RWPE2 (cell line): ENCODE results near the gene RNASEL.

ENCODE experiments used
- ATAC-seq: fragments of 200-7000 bp; cut with Tn5 transposase; 3 replicates; pipeline ENCODE4 v1.9.1; 2021; ENCODE audit warnings: low read depth
- DNase-seq: peaks from one replicate; pipeline ENCODE4 v3.0.0-alpha.2; 2020; ENCODE audit warnings: low spot score
- H3K27ac ChIP-seq: fragments of 450-650 bp; 2 replicates; pipeline ENCODE4 v1.5.1; 2017; ENCODE audit warnings: mild to moderate bottlenecking; ENCODE audit not compliant: poor library complexity, severe bottlenecking
- H3K27me3 ChIP-seq: fragments of 250-450 bp; sonication (Bioruptor Pico); 2 replicates; pipeline ENCODE4 v1.5.1; 2021; ENCODE audit warnings: mild to moderate bottlenecking, moderate library complexity; ENCODE audit not compliant: insufficient read depth, poor library complexity, severe bottlenecking
- H3K36me3 ChIP-seq: fragments of 250-450 bp; sonication (Bioruptor Pico); 2 replicates; pipeline ENCODE4 v1.5.1; 2020; ENCODE audit warnings: low read depth, mild to moderate bottlenecking, moderate library complexity
- H3K4me1 ChIP-seq: fragments of 250-450 bp; sonication (Bioruptor Pico); 2 replicates; pipeline ENCODE4 v1.5.1; 2021; ENCODE audit warnings: mild to moderate bottlenecking, moderate library complexity; ENCODE audit not compliant: insufficient read depth, poor library complexity, severe bottlenecking
- H3K4me3 ChIP-seq: fragments of 250-450 bp; sonication (Bioruptor Pico); 2 replicates; pipeline ENCODE4 v1.5.1; 2021; ENCODE audit warnings: mild to moderate bottlenecking, moderate library complexity; ENCODE audit not compliant: severe bottlenecking
- H3K9me3 ChIP-seq: fragments of 250-450 bp; sonication (Bioruptor Pico); 2 replicates; pipeline ENCODE4 v1.5.1; 2021; ENCODE audit warnings: mild to moderate bottlenecking, moderate library complexity; ENCODE audit not compliant: severe bottlenecking
- CTCF ChIP-seq: fragments of 450-650 bp; IDR thresholded peaks from one replicate; pipeline ENCODE4 v1.5.1; 2017; ENCODE audit warnings: mild to moderate bottlenecking, moderate library complexity; ENCODE audit not compliant: poor library complexity, severe bottlenecking

The RNASEL gene

GRCh38 chr1:182565537-182565936 is 23.5 kb downstream of the RNASEL start:
- Histone ChIP-seq H3K36me3 (no peaks in the 10 kb centered on the region), H3K9me3 (no peaks in the 10 kb centered on the region), H3K4me3 (no peak overlapping the region), H3K4me1 (no peaks in the 10 kb centered on the region), H3K27me3 (peaks cover 4% of the 10 kb centered on the region), H3K27ac (no peak overlapping the region)
- ATAC-seq (no peak), DNase-seq (no peak)
- TF ChIP-seq CTCF: no peak

- TF ChIP-seq CTCF: no peak
- no peak for ATAC-seq
- no peaks in the 10 kb centered on the region for H3K36me3 ChIP-seq
Measured at GRCh38 chr1:182564406-182565004, 24.6 kb downstream of the RNASEL start.

GRCh38 chr1:182563095-182563494 is 26.0 kb downstream of the RNASEL start:
- TF ChIP-seq CTCF: no peak
- ATAC-seq: no peak

More at GRCh38 chr1:182564406-182565004, 24.6 kb downstream of the RNASEL start:
- peaks cover 4% of the 10 kb centered on the region for H3K27me3 ChIP-seq
- H3K27ac ChIP-seq: no peak overlapping the region
- no peaks in the 10 kb centered on the region for H3K4me1 ChIP-seq
- H3K9me3 ChIP-seq: no peaks in the 10 kb centered on the region
- no peak overlapping the region for H3K4me3 ChIP-seq
- DNase-seq: no peak

GRCh38 chr1:182561456-182561855 is 27.6 kb downstream of the RNASEL start:
- DNase-seq: no peak
- no peak for ATAC-seq
- Histone ChIP-seq H3K27me3 (no peaks in the 10 kb centered on the region), H3K27ac (no peak overlapping the region), H3K4me1 (no peaks in the 10 kb centered on the region), H3K4me3 (no peak overlapping the region), H3K9me3 (no peaks in the 10 kb centered on the region), H3K36me3 (no peaks in the 10 kb centered on the region)
- no peak for TF ChIP-seq CTCF

More at GRCh38 chr1:182563095-182563494, 26.0 kb downstream of the RNASEL start:
- Histone ChIP-seq H3K36me3 (no peaks in the 10 kb centered on the region), H3K4me1 (no peaks in the 10 kb centered on the region), H3K9me3 (no peaks in the 10 kb centered on the region), H3K4me3 (no peak overlapping the region), H3K27me3 (peaks cover 4% of the 10 kb centered on the region), H3K27ac (no peak overlapping the region)
- DNase-seq: no peak

- no peak for TF ChIP-seq CTCF
- ATAC-seq: no peak
- no peaks in the 10 kb centered on the region for H3K36me3 ChIP-seq
Measured at GRCh38 chr1:182560392-182560984, 28.6 kb downstream of the RNASEL start.

More at GRCh38 chr1:182560392-182560984, 28.6 kb downstream of the RNASEL start:
- Histone ChIP-seq H3K4me1 (no peaks in the 10 kb centered on the region), H3K4me3 (no peak overlapping the region), H3K9me3 (no peaks in the 10 kb centered on the region), H3K27me3 (no peaks in the 10 kb centered on the region), H3K27ac (no peak overlapping the region)
- no peak for DNase-seq
